ENCODE results near the gene SHOC2.

The SHOC2 gene

DNA sequence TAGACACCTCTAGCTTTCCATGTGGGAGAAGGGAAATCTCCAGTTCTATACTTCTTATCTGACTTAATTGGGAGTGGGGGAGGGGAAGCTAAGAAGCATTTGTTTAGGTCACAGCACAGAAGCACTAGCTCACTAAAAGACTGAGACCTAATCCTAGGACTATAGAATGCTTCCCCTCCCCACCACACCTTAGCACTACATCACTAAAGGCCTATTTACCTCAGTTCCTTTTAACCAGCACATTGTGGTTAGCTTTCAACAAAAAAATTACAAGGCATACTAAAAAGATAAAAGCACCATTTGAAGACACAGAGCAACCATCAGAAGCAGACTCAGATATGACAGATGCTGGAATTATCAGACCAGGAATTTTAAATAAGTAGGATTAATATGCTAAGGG, 103.7 kb downstream of the SHOC2 start:
- TF ChIP-seq FOXP2 (optimal IDR thresholded peaks at IDR 0.05; ENCODE audit: borderline replicate concordance, extremely low read depth, extremely low read length, insufficient read depth) (no peak), REST (IDR thresholded peaks at IDR 0.05; ENCODE audit: insufficient read depth in 1 of 2, low read depth in 2 of 2, low read length in 2 of 2) (no peak), POLR2AphosphoS5 (IDR thresholded peaks at IDR 0.05; ENCODE audit: low read depth, low read length) (no peak), TAF1 (IDR thresholded peaks at IDR 0.05; ENCODE audit: borderline replicate concordance, insufficient read depth, low read length) (no peak)

DNA sequence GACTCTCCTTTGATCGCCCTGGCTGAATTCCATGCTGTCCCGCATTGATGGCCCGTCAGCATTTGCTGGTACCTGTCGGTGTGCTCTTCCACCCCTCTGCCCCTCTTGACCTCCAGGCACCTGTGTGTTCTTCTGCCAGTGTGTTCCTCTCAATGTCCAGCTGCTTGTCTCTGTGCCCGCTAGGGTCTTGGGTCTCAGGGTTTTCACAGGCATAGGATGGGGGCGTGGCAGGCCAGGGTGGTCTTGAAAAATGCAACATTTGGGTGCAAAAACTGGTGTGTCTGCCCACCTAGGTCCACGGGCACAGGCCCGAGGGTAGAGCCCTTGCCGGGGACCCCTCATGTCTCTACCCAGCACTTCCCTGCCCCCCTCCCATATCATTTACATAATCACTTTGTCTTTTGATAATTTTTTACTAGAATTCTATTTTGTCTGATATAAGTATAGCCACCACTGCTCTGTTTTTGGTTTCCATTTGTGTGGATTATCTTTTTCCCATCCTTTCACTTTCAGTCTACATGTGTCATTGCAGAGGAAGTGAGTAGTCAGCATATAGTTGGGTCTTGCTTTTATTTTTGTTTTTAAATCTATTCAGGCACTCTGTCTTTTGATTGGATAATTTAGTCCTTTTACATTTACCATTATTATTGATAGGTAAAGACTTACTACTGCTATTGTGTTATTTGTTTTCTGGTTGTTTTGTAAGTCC, 110.8 kb downstream of the SHOC2 start:
- TF ChIP-seq SIN3A (IDR thresholded peaks at IDR 0.05; ENCODE audit: borderline replicate concordance, insufficient read depth, low read length): no peak
- no peak for TF ChIP-seq FOXP2 (optimal IDR thresholded peaks at IDR 0.05; ENCODE audit: borderline replicate concordance, extremely low read depth, extremely low read length, insufficient read depth)
- no peak for TF ChIP-seq REST (IDR thresholded peaks at IDR 0.05; ENCODE audit: insufficient read depth in 1 of 2, low read depth in 2 of 2, low read length in 2 of 2)
- no peak for TF ChIP-seq POLR2AphosphoS5 (IDR thresholded peaks at IDR 0.05; ENCODE audit: low read depth, low read length)
- no peak for TF ChIP-seq TAF1 (IDR thresholded peaks at IDR 0.05; ENCODE audit: borderline replicate concordance, insufficient read depth, low read length)

DNA sequence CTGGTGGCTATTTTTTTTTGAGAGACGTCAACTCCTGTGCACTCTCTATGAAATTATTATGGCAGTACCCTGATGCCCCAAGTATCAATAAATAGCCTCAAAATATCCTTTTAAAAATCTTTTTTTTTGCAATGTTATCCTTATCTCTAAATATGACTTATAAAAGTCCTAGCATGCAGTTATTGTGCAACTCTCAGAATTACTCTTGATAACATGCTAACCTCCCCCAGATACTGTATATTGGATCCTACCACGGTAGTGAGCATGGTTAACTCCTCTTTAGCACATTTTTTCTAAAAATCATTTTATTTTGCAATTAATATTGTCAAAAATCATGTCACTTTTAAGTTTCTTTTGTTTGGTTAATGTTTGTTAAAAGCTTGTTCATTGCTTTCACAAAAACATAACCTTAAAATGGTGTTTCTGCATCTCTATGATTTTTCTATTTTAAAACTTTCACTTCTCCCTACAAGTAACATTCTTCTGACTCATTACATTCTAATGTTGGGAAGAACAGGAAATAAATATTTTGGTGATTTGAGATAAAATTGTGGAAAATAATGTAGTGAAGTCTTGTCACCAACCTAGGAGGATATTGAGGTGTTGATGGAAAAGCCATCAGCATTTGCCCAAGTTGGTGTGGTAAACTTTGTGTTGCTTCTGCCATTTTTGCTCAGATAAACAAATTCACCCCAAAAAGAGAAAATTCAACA, 115.3 kb downstream of the SHOC2 start:
- TF ChIP-seq TAF1 (IDR thresholded peaks at IDR 0.05; ENCODE audit: borderline replicate concordance, insufficient read depth, low read length): no peak
- TF ChIP-seq SIN3A (IDR thresholded peaks at IDR 0.05; ENCODE audit: borderline replicate concordance, insufficient read depth, low read length): no peak
- TF ChIP-seq REST (IDR thresholded peaks at IDR 0.05; ENCODE audit: insufficient read depth in 1 of 2, low read depth in 2 of 2, low read length in 2 of 2): no peak
- TF ChIP-seq POLR2AphosphoS5 (IDR thresholded peaks at IDR 0.05; ENCODE audit: low read depth, low read length): no peak
- TF ChIP-seq FOXP2 (optimal IDR thresholded peaks at IDR 0.05; ENCODE audit: borderline replicate concordance, extremely low read depth, extremely low read length, insufficient read depth): no peak

DNA sequence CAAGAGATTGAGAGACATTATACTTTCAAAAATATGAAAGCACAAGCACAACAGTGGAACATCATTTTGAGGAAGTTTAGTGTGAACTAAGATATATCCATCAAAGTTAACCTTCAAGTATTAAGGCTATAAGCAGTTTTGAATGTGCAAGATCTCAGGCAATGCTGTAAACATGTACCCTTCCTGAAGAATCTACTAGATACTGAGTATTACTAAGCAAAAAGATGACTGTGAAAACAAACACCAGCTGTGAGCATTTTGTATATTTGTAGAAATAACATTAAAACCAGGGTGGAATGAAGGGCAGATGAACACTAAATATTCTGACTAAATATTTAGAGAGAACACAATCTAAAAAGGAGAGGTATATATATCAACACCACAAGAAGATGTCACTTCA, 116.1 kb downstream of the SHOC2 start:
- TF ChIP-seq SIN3A (IDR thresholded peaks at IDR 0.05; ENCODE audit: borderline replicate concordance, insufficient read depth, low read length) (no peak), TAF1 (IDR thresholded peaks at IDR 0.05; ENCODE audit: borderline replicate concordance, insufficient read depth, low read length) (no peak), REST (IDR thresholded peaks at IDR 0.05; ENCODE audit: insufficient read depth in 1 of 2, low read depth in 2 of 2, low read length in 2 of 2) (no peak), FOXP2 (optimal IDR thresholded peaks at IDR 0.05; ENCODE audit: borderline replicate concordance, extremely low read depth, extremely low read length, insufficient read depth) (no peak), POLR2AphosphoS5 (IDR thresholded peaks at IDR 0.05; ENCODE audit: low read depth, low read length) (no peak)
